ENCODE data around the gene WNT3.
"Not testable (repeated sequence)": the region's sequence is repeated elsewhere in the genome, so short reads cannot be mapped to it uniquely, and the experiment has no call there.

WNT3 gene

GRCh38 chr17:46793541-46793940, 25.0 kb downstream of the WNT3 start:
- no peak for TF ChIP-seq CTCF (IDR thresholded peaks at IDR 0.05; ENCODE audit: low read depth, low read length)
- DNase-seq (ENCODE audit: low read depth, low spot score): no peak
- no peak overlapping the region for H3K4me3 ChIP-seq (ENCODE audit: low read depth, low read length)
- in situ Hi-C loops (cut with HindIII; ENCODE audit: low sequenced_read_pairs): no loop called here

GRCh38 chr17:46793023-46793422, 25.5 kb downstream of the WNT3 start:
- in situ Hi-C loops (cut with HindIII; ENCODE audit: low sequenced_read_pairs); DNase-seq (ENCODE audit: low read depth, low spot score): not testable (repeated sequence)

GRCh38 chr17:46792071-46792470, 26.4 kb downstream of the WNT3 start:
- no peak for DNase-seq (ENCODE audit: low read depth, low spot score)
- no peak for TF ChIP-seq CTCF (IDR thresholded peaks at IDR 0.05; ENCODE audit: low read depth, low read length)
- H3K4me3 ChIP-seq (ENCODE audit: low read depth, low read length): no peak overlapping the region
- in situ Hi-C loops (cut with HindIII; ENCODE audit: low sequenced_read_pairs): no loop called here

More at GRCh38 chr17:46793023-46793422, 25.5 kb downstream of the WNT3 start:
- not testable (repeated sequence) for H3K4me3 ChIP-seq (ENCODE audit: low read depth, low read length)

GRCh38 chr17:46791531-46791930, 27.0 kb downstream of the WNT3 start:
- TF ChIP-seq CTCF (IDR thresholded peaks at IDR 0.05; ENCODE audit: low read depth, low read length): no peak
- no peak for DNase-seq (ENCODE audit: low read depth, low spot score)
- H3K4me3 ChIP-seq (ENCODE audit: low read depth, low read length): no peak overlapping the region
- in situ Hi-C loops (cut with HindIII; ENCODE audit: low sequenced_read_pairs): no loop called here

GRCh38 chr17:46790216-46790615, 28.3 kb downstream of the WNT3 start:
- TF ChIP-seq CTCF (IDR thresholded peaks at IDR 0.05; ENCODE audit: low read depth, low read length): no peak
- in situ Hi-C loops (cut with HindIII; ENCODE audit: low sequenced_read_pairs): no loop called here
- DNase-seq (ENCODE audit: low read depth, low spot score): no peak
- H3K4me3 ChIP-seq (ENCODE audit: low read depth, low read length): no peak overlapping the region

GRCh38 chr17:46789610-46790009, 28.9 kb downstream of the WNT3 start:
- TF ChIP-seq CTCF (IDR thresholded peaks at IDR 0.05; ENCODE audit: low read depth, low read length): no peak
- in situ Hi-C loops (cut with HindIII; ENCODE audit: low sequenced_read_pairs): no loop called here
- DNase-seq (ENCODE audit: low read depth, low spot score): no peak
- no peak overlapping the region for H3K4me3 ChIP-seq (ENCODE audit: low read depth, low read length)

GRCh38 chr17:46788796-46789195, 29.7 kb downstream of the WNT3 start:
- no peak for DNase-seq (ENCODE audit: low read depth, low spot score)
- TF ChIP-seq CTCF (IDR thresholded peaks at IDR 0.05; ENCODE audit: low read depth, low read length): no peak
- no peak overlapping the region for H3K4me3 ChIP-seq (ENCODE audit: low read depth, low read length)
- in situ Hi-C loops (cut with HindIII; ENCODE audit: low sequenced_read_pairs): no loop called here
